Prostate gland (tissue), 2 donors: ENCODE results near the gene PTPRS. TPM values are rescaled to one million over a fixed set of nuclear protein-coding genes. Genes with fewer than 3 reads are reported as not detected.

Experiments used
- DNase-seq: peaks from one replicate; pipeline ENCODE4 v3.0.0-alpha.2; 2019; ENCODE audit warnings: low spot score
- H3K27ac ChIP-seq, 2 donors: fragments of 200-600 bp; sonication (generic); 2 replicates each; pipeline ENCODE4 v1.5.1; 2017 to 2019
- H3K27me3 ChIP-seq: fragments of 200-600 bp; sonication (generic); replicated peaks from 2 replicates; pipeline ENCODE4 v1.5.1; 2019; ENCODE audit not compliant: insufficient read depth
- H3K36me3 ChIP-seq, 2 donors: fragments of 200-600 bp; sonication (generic); 1 replicate in 1 of 2; 2 replicates in 1 of 2; pipeline versions ENCODE4 v1.5.1 to v1.8.1; 2017 to 2019
- H3K4me1 ChIP-seq: fragments of 200-600 bp; sonication (generic); replicated peaks from 2 replicates; pipeline ENCODE4 v1.5.1; 2019
- H3K4me3 ChIP-seq, 2 donors: fragments of 200-600 bp; sonication (generic); 2 replicates each; pipeline ENCODE4 v1.5.1; 2017 to 2019
- H3K9me3 ChIP-seq: fragments of 200-600 bp; sonication (generic); 2 replicates; pipeline ENCODE4 v1.5.1; 2017
- POLR2A ChIP-seq: fragments of 450-650 bp; IDR thresholded peaks from one replicate; pipeline ENCODE4 v1.6.1; 2016; ENCODE audit warnings: antibody characterized with exemption, mild to moderate bottlenecking
- POLR2AphosphoS5 ChIP-seq: sonication (generic); formaldehyde crosslinking; IDR thresholded peaks from one replicate; pipeline ENCODE4 v1.6.1; 2017; ENCODE audit warnings: antibody characterized with exemption
- WGBS: methylation state at CpG from one replicate; pipeline ENCODE4 v1.1.5; 2018; 5-methylcytosine and 5-hydroxymethylcytosine counted together
- intact Hi-C: fragments of 100-400 bp; cut with DNase I; formaldehyde crosslinking; loops from one replicate; pipeline ENCODE4 v1.14.2; 2022
- total RNA-seq, 2 donors: library from RNA; depleted of rRNA; stranded (reverse); fragments of >200 nt; gene quantifications; one replicate each; pipeline ENCODE4 v1.1.0, GENCODE V29; 2016
- TF ChIP-seq, protein P1 (sequence below), 4 experiments: fragments of 200-600 bp in 2 of 4; fragments of 450-650 bp in 2 of 4; sonication (generic) in 2 of 4; IDR thresholded peaks; 1 replicate in 3 of 4; 2 replicates in 1 of 4; pipeline ENCODE4 v1.5.1; 2016 to 2019; ENCODE audit warnings: antibody characterized with exemption in 4 of 4, mild to moderate bottlenecking in 2 of 4, moderate library complexity in 2 of 4

The PTPRS gene
- total RNA-seq, 2 donors from 2014 or later: 221 to 379 TPM

DNA sequence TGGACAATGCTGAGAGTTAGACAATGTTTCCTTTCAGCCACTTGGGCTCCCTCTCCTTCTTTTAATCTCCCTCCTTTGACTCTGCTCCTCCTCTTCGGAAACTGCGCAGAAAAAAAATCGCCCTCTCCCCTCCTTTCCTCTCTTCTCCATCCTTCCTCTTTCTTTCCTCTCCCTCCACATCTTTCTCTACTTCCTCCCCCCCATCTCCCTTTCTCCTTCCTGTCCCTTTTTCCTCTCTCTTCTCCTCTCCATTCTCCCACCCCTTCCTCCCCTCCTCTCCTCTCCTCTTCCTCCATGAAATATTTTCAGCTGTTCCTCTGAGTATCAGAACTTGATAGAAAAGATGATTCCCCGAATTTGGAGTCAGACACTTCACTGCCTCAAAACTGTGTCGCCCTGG is 15.1 kb upstream of the PTPRS start:
- TF ChIP-seq POLR2AphosphoS5: no peak
- WGBS: 65% methylated on average over 5 of the region's 5 CpGs
- no peak for DNase-seq
- Histone ChIP-seq H3K27me3 (no peaks in the 10 kb centered on the region), H3K27ac (no peak overlapping the region), H3K4me3 (no peak overlapping the region), H3K36me3 (no peaks in the 10 kb centered on the region), H3K9me3 (no peaks in the 10 kb centered on the region), H3K4me1 (no peaks in the 10 kb centered on the region)
- intact Hi-C loops: no loop called here

DNA sequence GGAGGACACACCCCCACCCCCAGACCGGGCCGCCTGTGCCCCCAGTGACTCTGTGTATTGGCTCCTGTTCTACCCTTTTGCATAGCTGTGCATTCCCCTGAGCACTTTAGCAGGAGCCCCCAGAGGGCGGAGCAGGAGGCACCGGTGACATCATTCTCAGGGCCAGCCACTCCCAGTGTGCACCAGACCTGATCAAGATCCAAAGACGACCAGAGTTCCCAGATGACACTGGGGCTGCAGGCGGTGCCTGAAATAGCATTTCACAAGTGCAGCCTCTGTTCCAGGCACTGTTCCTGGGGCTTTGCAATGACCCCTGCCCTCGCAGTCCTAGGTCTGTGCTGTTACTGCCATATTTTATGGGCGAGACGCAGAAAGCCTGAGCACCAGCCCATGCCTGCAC is 14.5 kb upstream of the PTPRS start:
- DNase-seq: no peak
- Histone ChIP-seq H3K36me3 (no peaks in the 10 kb centered on the region), H3K9me3 (no peaks in the 10 kb centered on the region), H3K4me1 (no peaks in the 10 kb centered on the region), H3K4me3 (no peak overlapping the region), H3K27ac (no peak overlapping the region), H3K27me3 (no peaks in the 10 kb centered on the region)
- WGBS: 61% methylated on average over 9 of the region's 9 CpGs
- intact Hi-C loops: no loop called here
- TF ChIP-seq POLR2A (no peak), POLR2AphosphoS5 (no peak)
- TF ChIP-seq, protein P1, sequence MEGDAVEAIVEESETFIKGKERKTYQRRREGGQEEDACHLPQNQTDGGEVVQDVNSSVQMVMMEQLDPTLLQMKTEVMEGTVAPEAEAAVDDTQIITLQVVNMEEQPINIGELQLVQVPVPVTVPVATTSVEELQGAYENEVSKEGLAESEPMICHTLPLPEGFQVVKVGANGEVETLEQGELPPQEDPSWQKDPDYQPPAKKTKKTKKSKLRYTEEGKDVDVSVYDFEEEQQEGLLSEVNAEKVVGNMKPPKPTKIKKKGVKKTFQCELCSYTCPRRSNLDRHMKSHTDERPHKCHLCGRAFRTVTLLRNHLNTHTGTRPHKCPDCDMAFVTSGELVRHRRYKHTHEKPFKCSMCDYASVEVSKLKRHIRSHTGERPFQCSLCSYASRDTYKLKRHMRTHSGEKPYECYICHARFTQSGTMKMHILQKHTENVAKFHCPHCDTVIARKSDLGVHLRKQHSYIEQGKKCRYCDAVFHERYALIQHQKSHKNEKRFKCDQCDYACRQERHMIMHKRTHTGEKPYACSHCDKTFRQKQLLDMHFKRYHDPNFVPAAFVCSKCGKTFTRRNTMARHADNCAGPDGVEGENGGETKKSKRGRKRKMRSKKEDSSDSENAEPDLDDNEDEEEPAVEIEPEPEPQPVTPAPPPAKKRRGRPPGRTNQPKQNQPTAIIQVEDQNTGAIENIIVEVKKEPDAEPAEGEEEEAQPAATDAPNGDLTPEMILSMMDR (IDR thresholded peaks at IDR 0.05): no peak

DNA sequence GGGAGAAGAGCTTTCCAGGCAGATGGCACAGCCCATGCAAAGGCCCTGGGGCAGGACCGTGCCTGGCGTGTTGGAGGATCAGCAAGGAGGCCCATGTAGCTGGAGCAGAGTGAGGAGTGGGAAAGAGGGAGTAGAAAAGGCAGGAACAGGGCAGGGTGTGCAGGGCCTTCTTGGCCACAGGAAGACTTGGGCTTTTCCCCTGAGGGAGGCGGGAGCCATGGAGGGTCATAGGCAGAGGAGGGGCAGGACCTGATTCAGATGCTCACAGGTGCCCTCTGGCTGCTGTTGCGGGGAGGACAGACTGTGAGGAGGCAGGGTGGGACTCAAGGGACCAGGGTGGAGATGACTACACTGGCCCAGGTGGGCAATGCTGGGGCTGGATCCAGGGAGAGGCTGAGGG is 13.8 kb upstream of the PTPRS start:
- no peak for DNase-seq
- Histone ChIP-seq H3K27me3 (no peaks in the 10 kb centered on the region), H3K36me3 (no peaks in the 10 kb centered on the region), H3K4me1 (no peaks in the 10 kb centered on the region), H3K4me3 (no peak overlapping the region), H3K27ac (no peak overlapping the region), H3K9me3 (no peaks in the 10 kb centered on the region)
- intact Hi-C loops: no loop called here
- TF ChIP-seq POLR2AphosphoS5: no peak
- TF ChIP-seq POLR2A: no peak
- TF ChIP-seq, protein P1 (IDR thresholded peaks at IDR 0.05): no peak
- WGBS: 95% methylated on average over 4 of the region's 4 CpGs

DNA sequence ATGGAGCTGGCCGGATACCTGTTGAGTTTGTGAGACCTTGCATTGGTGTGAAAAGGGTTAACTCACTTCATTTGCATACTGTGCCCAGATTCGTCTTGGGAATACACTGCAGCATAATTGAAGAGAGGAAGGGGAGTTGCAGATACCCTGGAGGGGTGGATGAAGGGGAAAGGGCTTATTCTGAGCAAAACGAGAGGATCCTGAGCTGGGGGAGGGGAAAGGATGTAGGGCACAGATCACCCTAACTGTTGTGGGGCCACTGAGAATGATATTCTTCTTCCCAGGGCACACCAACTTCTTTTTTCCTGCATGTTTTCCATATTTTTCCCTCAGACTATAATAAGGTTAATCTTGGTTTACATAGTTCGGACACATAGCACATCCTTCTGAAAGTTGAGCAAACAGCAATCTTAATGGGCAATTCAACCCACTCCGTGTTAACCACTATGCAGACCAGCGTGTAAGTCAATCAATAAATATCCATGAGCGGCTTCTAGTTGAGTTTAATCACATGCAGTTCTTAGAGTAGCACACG is 11.7 kb upstream of the PTPRS start:
- TF ChIP-seq POLR2AphosphoS5 (no peak), POLR2A (no peak)
- TF ChIP-seq, protein P1 (IDR thresholded peaks at IDR 0.05): no peak
- Histone ChIP-seq H3K4me3 (no peak overlapping the region), H3K4me1 (no peaks in the 10 kb centered on the region), H3K9me3 (no peaks in the 10 kb centered on the region), H3K27ac (no peak overlapping the region), H3K27me3 (no peaks in the 10 kb centered on the region), H3K36me3 (no peaks in the 10 kb centered on the region)
- intact Hi-C loops: no loop called here
- DNase-seq: no peak
- 41% methylated on average over 8 of the region's 8 CpGs for WGBS

DNA sequence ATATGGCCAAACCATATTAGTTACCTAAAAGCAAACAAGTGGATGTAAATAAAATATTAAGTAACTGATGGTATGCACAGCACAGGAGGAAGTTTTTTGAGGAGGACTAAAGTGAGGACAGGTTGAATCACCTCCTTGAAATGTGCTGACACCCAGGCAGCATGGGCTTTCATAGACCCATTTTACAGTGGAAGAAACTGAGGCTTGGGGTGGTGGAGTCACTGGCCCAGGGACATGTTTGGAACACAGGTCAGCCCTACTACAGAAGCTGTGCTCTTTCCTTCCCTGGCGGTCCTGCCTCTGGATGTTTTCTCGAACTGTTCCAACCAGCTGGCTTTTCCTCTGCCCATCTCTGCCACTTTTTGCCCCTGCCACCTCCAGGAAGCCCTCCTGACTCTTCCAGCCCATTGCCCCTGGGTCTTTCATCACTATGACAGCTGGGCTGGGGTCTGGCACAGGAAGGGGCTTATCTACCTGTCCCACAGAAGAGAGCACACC is 11.2 kb upstream of the PTPRS start:
- intact Hi-C loops: no loop called here
- Histone ChIP-seq H3K36me3 (no peaks in the 10 kb centered on the region), H3K4me1 (no peaks in the 10 kb centered on the region), H3K27ac (no peak overlapping the region), H3K9me3 (no peaks in the 10 kb centered on the region), H3K27me3 (no peaks in the 10 kb centered on the region), H3K4me3 (no peak overlapping the region)
- no peak for DNase-seq
- 85% methylated on average over 2 of the region's 2 CpGs for WGBS
- no peak for TF ChIP-seq POLR2A
- no peak for TF ChIP-seq POLR2AphosphoS5
- TF ChIP-seq, protein P1 (IDR thresholded peaks at IDR 0.05): no peak
